ENCODE results near the gene ELMO2.

DNA sequence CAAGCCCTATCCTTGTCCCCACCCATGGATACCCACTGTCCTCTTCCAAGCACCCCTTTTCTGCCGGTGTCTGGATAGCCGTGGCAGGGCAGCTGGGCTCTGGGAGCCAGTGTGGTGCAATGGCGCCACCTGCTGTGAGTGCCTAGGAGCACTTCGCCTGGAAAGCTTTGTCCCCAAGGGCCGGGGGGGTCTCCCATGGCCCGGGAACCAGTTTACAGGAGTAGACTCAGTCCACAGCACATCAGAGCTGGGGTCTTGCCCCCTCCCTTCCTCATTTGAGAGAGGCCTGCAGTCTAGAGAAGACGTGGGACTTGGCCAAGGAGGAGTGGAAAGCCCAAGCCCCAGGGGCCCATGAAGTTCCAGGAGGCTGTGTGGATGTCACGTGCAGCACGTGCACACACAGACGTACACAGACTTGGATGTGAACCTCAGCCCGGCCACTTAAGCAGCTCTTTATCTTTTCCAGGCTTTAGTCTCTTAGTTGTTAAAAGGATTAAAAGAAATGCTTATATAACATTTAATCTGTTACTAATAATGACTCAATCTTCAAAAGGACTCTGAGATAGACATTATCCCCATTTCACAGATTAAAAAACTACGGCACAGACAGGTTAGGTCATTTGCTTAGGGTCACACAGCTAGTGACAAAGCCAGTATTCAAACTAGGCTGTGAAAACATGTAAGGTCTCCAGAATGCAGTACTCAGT is 57.2 kb downstream of the ELMO2 start:
- TF ChIP-seq, protein P1, sequence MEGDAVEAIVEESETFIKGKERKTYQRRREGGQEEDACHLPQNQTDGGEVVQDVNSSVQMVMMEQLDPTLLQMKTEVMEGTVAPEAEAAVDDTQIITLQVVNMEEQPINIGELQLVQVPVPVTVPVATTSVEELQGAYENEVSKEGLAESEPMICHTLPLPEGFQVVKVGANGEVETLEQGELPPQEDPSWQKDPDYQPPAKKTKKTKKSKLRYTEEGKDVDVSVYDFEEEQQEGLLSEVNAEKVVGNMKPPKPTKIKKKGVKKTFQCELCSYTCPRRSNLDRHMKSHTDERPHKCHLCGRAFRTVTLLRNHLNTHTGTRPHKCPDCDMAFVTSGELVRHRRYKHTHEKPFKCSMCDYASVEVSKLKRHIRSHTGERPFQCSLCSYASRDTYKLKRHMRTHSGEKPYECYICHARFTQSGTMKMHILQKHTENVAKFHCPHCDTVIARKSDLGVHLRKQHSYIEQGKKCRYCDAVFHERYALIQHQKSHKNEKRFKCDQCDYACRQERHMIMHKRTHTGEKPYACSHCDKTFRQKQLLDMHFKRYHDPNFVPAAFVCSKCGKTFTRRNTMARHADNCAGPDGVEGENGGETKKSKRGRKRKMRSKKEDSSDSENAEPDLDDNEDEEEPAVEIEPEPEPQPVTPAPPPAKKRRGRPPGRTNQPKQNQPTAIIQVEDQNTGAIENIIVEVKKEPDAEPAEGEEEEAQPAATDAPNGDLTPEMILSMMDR (IDR thresholded peaks at IDR 0.05; ENCODE audit: low read length) = peak; percentile 68
- TF ChIP-seq EZH2 (optimal IDR thresholded peaks at IDR 0.05; ENCODE audit: low read depth, low read length) (no peak), EZH2phosphoT487 (IDR thresholded peaks at IDR 0.05; ENCODE audit: low read length) (no peak)
